ENCODE measurements around the gene FHIT. TPM values are rescaled to one million over a fixed set of nuclear protein-coding genes. Genes with fewer than 3 reads are reported as not detected.

Gene FHIT
- polyA plus RNA-seq, 1 of the 3 experiments (the other 2 are of a cell fraction) = 0.41 TPM

- no peak overlapping the region for H3K27ac ChIP-seq (ENCODE audit: low read depth in 2 of 2, low read length in 1 of 2)
- H3K4me3 ChIP-seq (ENCODE audit: low read depth in 2 of 2, low read length in 1 of 2) = no peak overlapping the region
- no peaks in the 10 kb centered on the region for H3K9me2 ChIP-seq
- no peaks in the 10 kb centered on the region for H3F3A ChIP-seq (replicated peaks; ENCODE audit: insufficient read depth)
- H3K36me3 ChIP-seq (replicated peaks in 1 of 2; ENCODE audit: control insufficient read depth in 1 of 2, insufficient read depth in 2 of 2, low read length in 1 of 2) = no peaks in the 10 kb centered on the region
- WGBS (ENCODE audit: low lambda C conversion rate) = 72% methylated on average over 7 of the region's 7 CpGs
- H3K27me3 ChIP-seq (ENCODE audit: insufficient read depth) = no peaks in the 10 kb centered on the region
- no peak overlapping the region for H2AFZ ChIP-seq (ENCODE audit: low read depth)
- no peak overlapping the region for H3K4me2 ChIP-seq
- ChIA-PET POLR2A (no interaction called here), CTCF (no interaction called here)
- H3K4me1 ChIP-seq (ENCODE audit: control insufficient read depth in 1 of 2, insufficient read depth in 2 of 2, low read depth in 1 of 2, low read length in 1 of 2) = no peaks in the 10 kb centered on the region; a peak in 1 of 4 replicates
- no peaks in the 10 kb centered on the region for H3K79me2 ChIP-seq (ENCODE audit: insufficient read depth)
- DNase-seq = no peak
- no peak overlapping the region for H3K9ac ChIP-seq
- no peak for TF ChIP-seq FOSL2 (IDR thresholded peaks at IDR 0.05; ENCODE audit: borderline replicate concordance, low read depth)
- no peaks in the 10 kb centered on the region for H3K9me3 ChIP-seq
- H4K20me1 ChIP-seq (ENCODE audit: insufficient read depth) = no peaks in the 10 kb centered on the region
These were observed 1223.9 kb downstream of the FHIT start for GRCh38 chr3:60027335-60027734.

- H3K4me2 ChIP-seq = no peak overlapping the region
- POLR2A ChIA-PET = interaction anchor here (0.6 kb wide), 1 partner anchor 43 kb away, joined by 3 read pairs; no protein-coding TSS in a partner anchor
These were observed 1225.9 kb downstream of the FHIT start for GRCh38 chr3:60025096-60026050.

GRCh38 chr3:60024400-60024799, 1226.9 kb downstream of the FHIT start:
- no peak overlapping the region for H3K9ac ChIP-seq
- H3K9me2 ChIP-seq = no peaks in the 10 kb centered on the region
- no peak overlapping the region for H3K4me2 ChIP-seq
- H3F3A ChIP-seq (replicated peaks; ENCODE audit: insufficient read depth) = no peaks in the 10 kb centered on the region
- ChIA-PET CTCF (no interaction called here), POLR2A (no interaction called here)
- no peaks in the 10 kb centered on the region for H3K36me3 ChIP-seq (replicated peaks in 1 of 2; ENCODE audit: control insufficient read depth in 1 of 2, insufficient read depth in 2 of 2, low read length in 1 of 2)
- H4K20me1 ChIP-seq (ENCODE audit: insufficient read depth) = no peaks in the 10 kb centered on the region
- H2AFZ ChIP-seq (ENCODE audit: low read depth) = no peak overlapping the region
- no peak overlapping the region for H3K27ac ChIP-seq (ENCODE audit: low read depth in 2 of 2, low read length in 1 of 2)
- no peaks in the 10 kb centered on the region for H3K27me3 ChIP-seq (ENCODE audit: insufficient read depth)
- no peaks in the 10 kb centered on the region for H3K9me3 ChIP-seq
- no peak overlapping the region for H3K4me3 ChIP-seq (ENCODE audit: low read depth in 2 of 2, low read length in 1 of 2)
- no peaks in the 10 kb centered on the region; a peak in 2 of 4 replicates for H3K4me1 ChIP-seq (ENCODE audit: control insufficient read depth in 1 of 2, insufficient read depth in 2 of 2, low read depth in 1 of 2, low read length in 1 of 2)
- WGBS (ENCODE audit: low lambda C conversion rate) = 75% methylated on average over 2 of the region's 2 CpGs
- DNase-seq = no peak
- no peaks in the 10 kb centered on the region for H3K79me2 ChIP-seq (ENCODE audit: insufficient read depth)
- TF ChIP-seq RCOR1 (IDR thresholded peaks at IDR 0.05; ENCODE audit: low read length) (no peak), EP300 (IDR thresholded peaks at IDR 0.05; ENCODE audit: borderline replicate concordance in 1 of 2, low read depth in 1 of 2, low read length in 1 of 2) (no peak), GATA2 (CRISPR knock-in tag; IDR thresholded peaks at IDR 0.05) (no peak), FOXM1 (IDR thresholded peaks at IDR 0.05; ENCODE audit: low read depth) (no peak), FOXJ3 (CRISPR knock-in tag; IDR thresholded peaks at IDR 0.05) (no peak), CTCF (IDR thresholded peaks at IDR 0.05) (no peak), CHD2 (IDR thresholded peaks at IDR 0.05; ENCODE audit: low read length, partially characterized antibody) (no peak), MAX (IDR thresholded peaks at IDR 0.05; ENCODE audit: low read depth) (no peak), TCF12 (IDR thresholded peaks at IDR 0.05) (no peak), GABPA (IDR thresholded peaks at IDR 0.05; ENCODE audit: low read depth) (no peak), MXI1 (IDR thresholded peaks at IDR 0.05; ENCODE audit: low read depth, low read length) (no peak), MEF2A (IDR thresholded peaks at IDR 0.05; ENCODE audit: borderline replicate concordance, low read depth) (no peak), USF2 (IDR thresholded peaks at IDR 0.05; ENCODE audit: borderline replicate concordance, low read depth, low read length) (no peak), RAD21 (IDR thresholded peaks at IDR 0.05; ENCODE audit: low read length) (no peak), PBX3 (IDR thresholded peaks at IDR 0.05) (no peak)

More at GRCh38 chr3:60025096-60026050, 1225.9 kb downstream of the FHIT start:
- WGBS (ENCODE audit: low lambda C conversion rate) = 57% methylated on average over 3 of the region's 3 CpGs
- H3K9me2 ChIP-seq = no peaks in the 10 kb centered on the region
- H3K4me1 ChIP-seq (ENCODE audit: control insufficient read depth in 1 of 2, insufficient read depth in 2 of 2, low read depth in 1 of 2, low read length in 1 of 2) = no peaks in the 10 kb centered on the region; a peak in 2 of 4 replicates
- H3K79me2 ChIP-seq (ENCODE audit: insufficient read depth) = no peaks in the 10 kb centered on the region
- TF ChIP-seq TCF12 (IDR thresholded peaks at IDR 0.05) = peak; percentile 20; the same call in 1 of the 2 replicates
- no peak for TF ChIP-seq SMC3 (IDR thresholded peaks at IDR 0.05; ENCODE audit: low read depth, low read length)
- no peak overlapping the region; the same call in 1 of the 2 replicates for H2AFZ ChIP-seq (ENCODE audit: low read depth)
- CTCF ChIA-PET = no interaction called here
- no peaks in the 10 kb centered on the region for H3F3A ChIP-seq (replicated peaks; ENCODE audit: insufficient read depth)
- no peaks in the 10 kb centered on the region for H3K27me3 ChIP-seq (ENCODE audit: insufficient read depth)
- H3K27ac ChIP-seq (ENCODE audit: low read depth in 2 of 2, low read length in 1 of 2) = peak overlapping the region in 1 of 2 experiments; percentile 53; a peak in 1 of 4 replicates
- H4K20me1 ChIP-seq (ENCODE audit: insufficient read depth) = no peaks in the 10 kb centered on the region
- H3K4me3 ChIP-seq (ENCODE audit: low read depth in 2 of 2, low read length in 1 of 2) = no peak overlapping the region
- no peak for DNase-seq
- no peak overlapping the region for H3K9ac ChIP-seq
- no peaks in the 10 kb centered on the region for H3K36me3 ChIP-seq (replicated peaks in 1 of 2; ENCODE audit: control insufficient read depth in 1 of 2, insufficient read depth in 2 of 2, low read length in 1 of 2)
- H3K9me3 ChIP-seq = no peaks in the 10 kb centered on the region
